SKM-1 treated with dmso at 0.1 percent for 144 hours (cell line): ENCODE data around the gene MZT2A.
"Not testable (repeated sequence)": the region's sequence is repeated elsewhere in the genome, so short reads cannot be mapped to it uniquely, and the experiment has no call there.

Experiments used
- DNase-seq: peaks from one replicate; lab custom pipeline; 2025; ENCODE audit not compliant: unreplicated experiment; lab: John Stamatoyannopoulos, UW

The MZT2A gene

GRCh38 chr2:131492418-131493198, 411 bp upstream of the MZT2A start:
- peak; percentile 88 for DNase-seq

DNA sequence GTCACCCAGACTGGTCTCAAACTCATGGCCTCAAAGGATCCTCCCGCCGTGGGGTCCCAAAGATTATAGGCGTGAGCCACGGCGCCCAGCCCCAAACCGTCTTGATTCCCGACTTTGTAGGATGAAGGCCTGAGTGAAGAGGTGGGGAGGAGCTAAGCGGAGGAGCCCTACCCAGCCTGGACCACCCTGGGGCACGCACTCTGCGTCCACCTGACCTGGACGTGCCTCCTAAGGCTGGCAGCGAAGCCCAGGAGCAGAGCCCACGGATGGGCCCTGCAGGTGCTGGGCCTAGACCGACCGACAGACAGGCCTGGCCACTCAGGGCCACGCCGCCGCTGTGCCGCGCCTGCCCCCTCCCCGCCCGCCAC, 744 bp downstream of the MZT2A start:
- not testable (repeated sequence) for DNase-seq

DNA sequence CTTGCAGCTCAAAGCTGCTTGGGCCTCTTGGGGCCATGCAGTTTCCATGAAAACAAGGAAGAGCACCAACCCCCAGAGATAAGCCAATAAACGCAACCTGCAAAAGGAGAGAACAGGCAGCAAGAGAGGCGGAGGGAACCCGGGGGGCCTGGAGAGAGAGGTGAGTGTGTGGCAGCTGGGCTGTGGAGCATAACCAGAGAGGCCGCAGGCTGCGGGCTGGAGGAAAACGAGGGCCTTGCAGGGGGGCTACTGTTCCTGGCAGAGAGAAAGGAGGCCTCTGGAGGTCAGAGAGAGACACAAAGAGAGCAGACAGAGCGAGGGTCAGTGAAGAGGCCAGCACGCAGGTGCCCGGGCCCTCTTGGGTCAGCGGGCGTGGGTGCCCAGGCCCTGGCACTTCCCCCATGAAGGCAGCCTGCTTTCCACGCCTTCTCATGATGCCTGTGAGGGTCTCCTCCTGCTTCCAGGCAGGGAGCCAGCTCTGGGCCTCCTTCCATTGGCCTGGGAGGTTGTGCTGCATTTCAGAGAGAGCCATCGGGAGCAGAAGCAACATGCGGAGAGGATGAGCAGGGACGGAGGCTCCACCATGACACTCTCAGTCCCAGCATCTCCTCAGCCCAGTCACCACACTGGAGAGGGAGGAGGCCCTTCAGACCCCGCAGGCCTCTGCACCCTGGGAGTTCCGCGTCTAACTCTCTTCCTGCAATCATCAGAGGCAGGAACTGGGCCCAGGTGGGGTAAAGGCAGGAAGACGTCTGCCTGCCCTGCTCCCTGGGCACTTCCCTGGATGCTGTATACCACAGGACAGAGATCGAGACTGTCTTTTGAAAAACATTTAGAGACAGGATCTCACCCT, 1.4 kb downstream of the MZT2A start:
- DNase-seq, result not testable (repeated sequence)

DNA sequence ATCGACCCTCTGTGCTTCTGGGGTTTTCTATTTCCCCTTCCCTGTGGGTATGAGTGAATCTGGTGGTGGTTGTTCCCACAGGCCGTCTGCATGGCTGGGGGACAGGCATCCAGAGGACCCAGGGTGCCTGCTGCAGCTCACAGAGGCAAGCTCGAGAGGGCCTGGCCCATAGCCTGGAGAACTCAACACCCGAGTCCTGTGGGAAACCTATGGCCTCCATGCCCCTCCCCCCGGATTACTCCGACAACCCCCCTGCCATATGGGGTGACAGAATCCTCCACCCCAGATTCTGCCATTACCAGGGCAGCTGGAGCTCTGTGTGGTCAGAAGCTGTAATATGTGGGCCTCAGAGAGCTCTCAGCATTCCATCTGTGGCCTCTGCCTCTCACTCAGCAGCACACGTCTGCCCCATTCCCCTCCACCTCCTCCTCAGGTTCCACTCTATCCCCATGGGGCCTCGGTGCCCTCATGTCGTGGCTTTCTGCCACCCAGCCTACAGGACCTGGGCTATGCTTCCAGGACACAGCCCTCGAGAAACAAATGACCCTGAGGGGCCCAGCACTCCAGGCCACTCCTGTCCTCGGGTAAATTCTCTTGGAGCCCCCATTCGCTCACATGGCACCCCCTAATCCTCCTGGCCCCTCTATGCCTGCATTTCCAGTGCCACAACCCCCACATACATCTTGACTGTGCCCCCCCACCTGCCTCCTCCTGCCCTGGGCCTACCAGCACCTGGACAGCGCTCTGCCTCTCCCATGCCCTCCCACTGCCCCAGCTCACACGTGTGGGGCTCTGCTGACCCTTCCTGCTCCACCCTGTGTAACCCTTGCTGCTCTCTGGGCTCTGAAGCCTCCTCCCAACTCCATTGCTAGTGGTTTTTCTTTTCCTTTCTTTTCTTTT, 3.6 kb downstream of the MZT2A start:
- DNase-seq, result no peak

- DNase-seq, result not testable (repeated sequence)
Observed at GRCh38 chr2:131486201-131486902, 5.8 kb downstream of the MZT2A start.

DNA sequence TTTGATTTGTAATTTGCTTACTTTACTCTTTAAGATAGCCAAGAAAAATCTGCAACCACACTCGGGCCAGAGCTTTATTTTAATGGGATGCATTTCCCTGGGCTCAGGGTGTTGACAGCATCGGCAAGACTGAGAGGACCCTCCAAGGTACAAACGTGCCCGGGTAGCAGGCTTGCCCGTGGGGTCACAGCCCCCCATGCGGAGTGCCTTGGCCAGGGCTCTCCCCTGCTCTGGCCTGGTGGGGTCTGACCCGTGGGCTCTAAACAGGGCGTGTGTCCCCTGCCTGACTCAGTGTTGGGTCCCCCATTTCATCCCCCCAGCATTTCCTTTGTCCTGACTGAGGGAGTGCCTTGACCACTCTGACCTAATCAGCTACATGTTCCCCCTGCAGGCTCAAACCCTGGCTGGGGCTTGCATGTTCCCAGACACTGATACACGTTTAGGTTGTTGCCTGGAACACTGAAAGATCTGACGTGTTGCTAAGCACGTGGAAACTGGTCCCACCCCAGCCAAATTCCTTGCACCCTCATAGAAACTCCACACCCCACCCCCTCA, 7.2 kb downstream of the MZT2A start:
- DNase-seq, result not testable (repeated sequence)

- DNase-seq, result not testable (repeated sequence)
Observed at GRCh38 chr2:131483981-131484820, 8.0 kb downstream of the MZT2A start.

GRCh38 chr2:131482506-131483155, 9.6 kb downstream of the MZT2A start:
- DNase-seq, result not testable (repeated sequence)

DNA sequence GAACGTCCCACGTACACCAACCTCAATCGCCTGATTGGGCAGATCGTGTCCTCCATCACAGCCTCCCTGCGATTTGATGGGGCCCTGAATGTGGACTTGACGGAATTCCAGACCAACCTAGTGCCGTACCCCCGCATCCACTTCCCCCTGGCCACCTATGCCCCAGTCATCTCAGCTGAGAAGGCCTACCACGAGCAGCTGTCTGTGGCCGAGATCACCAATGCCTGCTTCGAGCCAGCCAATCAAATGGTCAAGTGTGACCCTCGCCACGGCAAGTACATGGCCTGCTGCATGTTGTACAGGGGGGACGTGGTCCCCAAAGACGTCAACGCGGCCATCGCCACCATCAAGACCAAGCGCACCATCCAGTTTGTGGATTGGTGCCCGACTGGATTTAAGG, 11.8 kb downstream of the MZT2A start:
- not testable (repeated sequence) for DNase-seq

DNA sequence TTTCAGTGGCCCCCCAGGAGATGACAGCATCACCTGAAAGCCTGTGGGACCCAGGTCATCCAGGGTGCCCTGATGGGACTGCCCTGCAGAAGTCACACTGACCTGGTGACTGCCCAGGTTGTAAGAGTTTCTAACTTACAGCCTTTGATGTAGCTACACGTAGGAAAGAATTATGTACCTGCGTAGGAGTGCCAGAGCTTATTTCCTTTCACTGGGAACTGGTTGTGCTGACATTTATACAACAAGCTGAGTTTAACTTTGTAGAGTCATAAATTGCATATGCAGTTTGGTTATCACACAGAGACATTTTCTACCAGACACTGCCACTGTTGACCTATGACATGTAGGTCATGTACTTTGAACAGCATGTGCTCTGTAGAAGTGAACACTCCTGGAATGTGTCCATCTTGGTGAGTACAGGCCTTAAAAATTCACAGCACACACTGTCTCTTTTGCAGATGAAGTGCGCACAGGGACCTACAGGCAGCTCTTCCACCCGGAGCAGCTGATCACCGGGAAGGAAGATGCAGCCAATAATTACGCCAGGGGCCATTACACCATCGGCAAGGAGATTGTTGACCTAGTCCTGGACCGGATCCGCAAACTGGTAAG, 13.2 kb downstream of the MZT2A start:
- not testable (repeated sequence) for DNase-seq

- not testable (repeated sequence) for DNase-seq
Observed at GRCh38 chr2:131478074-131478849, 13.9 kb downstream of the MZT2A start.

DNA sequence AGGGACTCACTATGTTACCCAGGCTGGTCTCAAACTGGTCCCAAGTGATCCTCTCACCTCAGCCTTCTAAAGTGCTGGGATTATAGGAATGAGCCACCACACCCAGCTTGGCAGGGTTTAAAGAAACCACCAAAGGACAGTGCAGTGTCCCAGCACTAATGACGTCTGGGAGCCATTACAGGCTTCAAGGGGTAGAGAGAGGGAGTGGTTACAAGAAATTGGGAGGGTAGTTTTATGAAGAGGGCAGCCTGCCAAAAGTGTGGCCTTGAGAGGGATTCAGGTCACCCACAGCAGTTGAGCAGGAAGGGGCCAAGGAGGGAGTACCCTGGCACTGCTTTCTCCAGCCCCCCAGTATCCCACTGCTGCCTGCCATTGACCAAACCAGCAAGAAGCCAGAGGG, 15.0 kb downstream of the MZT2A start:
- DNase-seq, result not testable (repeated sequence)

GRCh38 chr2:131476363-131476762, 15.8 kb downstream of the MZT2A start:
- not testable (repeated sequence) for DNase-seq

DNA sequence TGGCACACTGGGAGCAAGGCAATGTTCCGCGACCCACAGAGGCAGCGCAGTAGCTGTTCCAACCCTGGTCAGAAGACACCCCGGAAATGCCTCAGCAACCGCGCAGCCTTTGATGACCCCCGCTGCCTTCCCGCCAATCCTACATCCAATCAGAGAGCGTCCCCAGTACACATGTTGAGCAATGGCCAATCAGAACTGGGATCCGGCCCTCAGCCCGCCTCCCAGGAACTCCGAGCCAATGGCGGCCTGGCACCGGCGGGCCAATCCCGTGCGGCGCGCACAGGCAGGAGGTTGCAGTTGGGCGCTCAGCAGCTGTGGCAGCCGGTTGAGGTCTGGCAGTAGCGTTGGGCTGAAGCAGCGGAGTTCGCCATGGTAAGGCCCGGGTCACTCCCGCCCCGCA, 16.4 kb downstream of the MZT2A start, which contains the start of gene TUBA3D:
Gene TUBA3D (plus strand): TSS at position 289 of the 400 bp plus-strand sequence. CDS start 81 bp downstream, at position 370.
- DNase-seq, result no peak

DNA sequence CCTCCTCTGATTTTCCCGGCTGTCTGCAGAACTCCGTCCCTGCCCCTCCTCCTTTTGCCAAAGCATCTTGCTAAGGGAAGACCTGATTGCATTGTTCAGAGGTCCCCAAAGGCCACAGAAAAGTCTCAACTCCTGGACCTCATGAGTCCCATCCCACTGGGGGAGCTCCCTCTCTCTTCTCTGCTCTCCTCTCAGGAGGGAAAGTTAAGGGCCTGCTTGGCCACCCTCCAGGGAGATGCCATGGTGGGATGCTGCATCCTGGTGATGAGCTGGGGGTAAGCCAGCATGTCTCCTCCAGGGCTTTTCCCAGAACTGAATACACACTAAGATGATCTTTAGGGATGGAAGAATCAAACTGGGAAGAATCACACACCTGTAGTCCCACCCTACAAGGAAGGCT, 18.9 kb downstream of the MZT2A start:
- DNase-seq, result not testable (repeated sequence)

DNA sequence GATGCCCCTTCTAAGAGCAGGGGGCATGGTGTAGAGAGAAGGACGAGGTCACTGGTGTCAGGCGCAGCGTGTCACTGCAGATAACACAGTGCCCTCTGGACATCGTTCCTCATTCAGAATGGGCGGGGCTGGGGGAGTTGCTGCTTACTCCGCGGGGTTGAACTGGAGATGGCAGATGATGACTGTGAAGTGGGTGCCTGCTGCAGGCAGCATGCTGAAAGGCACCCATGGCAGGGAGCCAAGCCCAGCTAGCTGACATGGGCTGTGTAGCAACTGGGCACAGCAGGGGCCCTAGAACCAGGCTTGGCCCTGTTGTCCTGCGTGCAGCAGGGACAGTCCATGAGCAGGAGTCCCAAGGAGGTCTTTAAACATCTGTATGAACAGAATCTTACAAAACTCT, 20.6 kb downstream of the MZT2A start:
- DNase-seq, result not testable (repeated sequence)

DNA sequence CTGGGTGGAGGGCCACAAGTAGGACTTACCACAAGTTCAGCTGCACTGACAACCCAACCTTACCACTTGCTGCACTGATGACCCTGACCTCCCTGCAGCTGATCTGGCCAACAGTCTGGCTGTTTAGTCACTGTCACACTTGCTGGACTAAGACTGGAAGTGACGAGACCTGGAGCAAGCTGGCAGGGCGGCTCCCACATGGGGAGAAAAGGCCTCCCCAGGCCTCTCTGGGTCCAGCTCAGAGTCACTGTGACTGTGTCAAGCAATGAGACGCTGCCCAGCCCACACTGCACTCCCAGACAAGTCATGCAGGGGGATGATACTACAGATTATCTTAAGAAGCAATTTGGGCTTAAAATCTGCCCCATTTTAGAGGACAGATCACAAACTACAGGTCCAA, 21.3 kb downstream of the MZT2A start:
- DNase-seq, result not testable (repeated sequence)
